Brain microvascular endothelial cell (primary cell): ENCODE data around the gene LRP1B.

Experiments
- DNase-seq: peaks from one replicate; pipeline ENCODE4 v3.0.0-alpha.2; 2020
- H3K27ac ChIP-seq: fragments of 250-450 bp; sonication (Bioruptor Pico); 2 replicates; pipeline ENCODE4 v1.5.1; 2020; ENCODE audit warnings: mild to moderate bottlenecking, moderate library complexity
- H3K27me3 ChIP-seq: fragments of 250-450 bp; sonication (Bioruptor Pico); replicated peaks from 2 replicates; pipeline ENCODE4 v1.5.1; 2020; ENCODE audit warnings: mild to moderate bottlenecking
- H3K36me3 ChIP-seq: fragments of 250-450 bp; sonication (Bioruptor Pico); replicated peaks from 2 replicates; pipeline ENCODE4 v1.5.1; 2020; ENCODE audit warnings: mild to moderate bottlenecking
- H3K4me3 ChIP-seq: 2 replicates; pipeline ENCODE4 v1.5.1; 2011; ENCODE audit warnings: low read depth, mild to moderate bottlenecking, control low read depth, low read length, moderate library complexity
- CTCF ChIP-seq: IDR thresholded peaks from 2 replicates; pipeline ENCODE4 v1.5.1; 2011; ENCODE audit warnings: low read depth, mild to moderate bottlenecking, moderate library complexity, low read length, control low read depth, inconsistent platforms; ENCODE audit errors: missing control alignments
- in situ Hi-C: cut with HindIII; loops from 2 replicates; pipeline ENCODE4 v1.10.0; 2017; ENCODE audit warnings: low sequenced_read_pairs, low pct_ligation_motif_present

The LRP1B gene

GRCh38 chr2:140203347-140203746 lies 1927.5 kb downstream of the LRP1B start:
- no peaks in the 10 kb centered on the region for H3K36me3 ChIP-seq
- in situ Hi-C loops = no loop called here
- H3K27ac ChIP-seq = no peak overlapping the region
- TF ChIP-seq CTCF = no peak
- no peak overlapping the region for H3K4me3 ChIP-seq
- H3K27me3 ChIP-seq = no peaks in the 10 kb centered on the region
- DNase-seq = no peak

- TF ChIP-seq CTCF = no peak
- Histone ChIP-seq H3K36me3 (no peaks in the 10 kb centered on the region), H3K4me3 (no peak overlapping the region), H3K27ac (no peak overlapping the region), H3K27me3 (no peaks in the 10 kb centered on the region)
- DNase-seq = no peak
- in situ Hi-C loops = no loop called here
Observed at GRCh38 chr2:140201572-140201971, 1929.2 kb downstream of the LRP1B start.

- DNase-seq = no peak
- Histone ChIP-seq H3K27ac (no peak overlapping the region), H3K27me3 (no peaks in the 10 kb centered on the region), H3K4me3 (no peak overlapping the region), H3K36me3 (no peaks in the 10 kb centered on the region)
- in situ Hi-C loops = no loop called here
- TF ChIP-seq CTCF = no peak
Observed at GRCh38 chr2:140200764-140201163, 1930.1 kb downstream of the LRP1B start.

- H3K27ac ChIP-seq = no peak overlapping the region
- TF ChIP-seq CTCF = no peak
- no peak for DNase-seq
- in situ Hi-C loops = no loop called here
- no peaks in the 10 kb centered on the region for H3K27me3 ChIP-seq
- H3K4me3 ChIP-seq = no peak overlapping the region
- no peaks in the 10 kb centered on the region for H3K36me3 ChIP-seq
Observed at GRCh38 chr2:140200307-140200706, 1930.5 kb downstream of the LRP1B start.

- Histone ChIP-seq H3K36me3 (no peaks in the 10 kb centered on the region), H3K27me3 (no peaks in the 10 kb centered on the region), H3K4me3 (no peak overlapping the region), H3K27ac (no peak overlapping the region)
- no peak for DNase-seq
- no peak for TF ChIP-seq CTCF
- in situ Hi-C loops = no loop called here
Observed at GRCh38 chr2:140199312-140199711, 1931.5 kb downstream of the LRP1B start.

- Histone ChIP-seq H3K27ac (no peak overlapping the region), H3K27me3 (no peaks in the 10 kb centered on the region), H3K36me3 (no peaks in the 10 kb centered on the region), H3K4me3 (no peak overlapping the region)
- in situ Hi-C loops = no loop called here
- TF ChIP-seq CTCF = no peak
- DNase-seq = no peak
Observed at GRCh38 chr2:140187086-140187485, 1943.7 kb downstream of the LRP1B start.
